PFSK-1 (cell line): Measurements from ENCODE around the gene PREX1.

ENCODE experiments used
- FOXP2 ChIP-seq: optimal IDR thresholded peaks from 2 replicates; pipeline ENCODE3; 2011; ENCODE audit warnings: borderline replicate concordance, control low read depth, inconsistent platforms; ENCODE audit not compliant: insufficient read depth; ENCODE audit errors: extremely low read length, extremely low read depth
- POLR2AphosphoS5 ChIP-seq: IDR thresholded peaks from 2 replicates; pipeline ENCODE4 v1.6.1; 2012; ENCODE audit warnings: low read depth, mild to moderate bottlenecking, control low read depth, low read length, moderate library complexity
- REST ChIP-seq, 2 experiments: IDR thresholded peaks; 2 replicates each; pipeline versions ENCODE4 v1.6.1 to v1.8.0; 2011 to 2012; ENCODE audit warnings: low read depth in 2 of 2, low read length in 2 of 2, control low read depth in 1 of 2, inconsistent platforms in 1 of 2, mild to moderate bottlenecking in 1 of 2, moderate library complexity in 1 of 2; ENCODE audit not compliant: insufficient read depth in 1 of 2
- SIN3A ChIP-seq: IDR thresholded peaks from 2 replicates; pipeline ENCODE4 v1.6.1; 2012; ENCODE audit warnings: mild to moderate bottlenecking, low read length, moderate library complexity, borderline replicate concordance; ENCODE audit not compliant: insufficient read depth
- TAF1 ChIP-seq: IDR thresholded peaks from 2 replicates; pipeline ENCODE4 v1.6.1; 2012; ENCODE audit warnings: low read length, control low read depth, borderline replicate concordance; ENCODE audit not compliant: insufficient read depth

Gene PREX1

GRCh38 chr20:48742912-48743680, 84.7 kb downstream of the PREX1 start:
- TF ChIP-seq FOXP2 (no peak), POLR2AphosphoS5 (no peak), TAF1 (no peak), SIN3A (no peak), REST (IDR thresholded peaks at IDR 0.05; ENCODE audit: insufficient read depth in 1 of 2, low read depth in 2 of 2, low read length in 2 of 2) (no peak)

GRCh38 chr20:48742233-48742632, 85.6 kb downstream of the PREX1 start:
- no peak for TF ChIP-seq POLR2AphosphoS5

- TF ChIP-seq REST (IDR thresholded peaks at IDR 0.05; ENCODE audit: insufficient read depth in 1 of 2, low read depth in 2 of 2, low read length in 2 of 2): no peak
- TF ChIP-seq TAF1: no peak
- TF ChIP-seq SIN3A: no peak
- no peak for TF ChIP-seq POLR2AphosphoS5
- no peak for TF ChIP-seq FOXP2
These were observed 86.1 kb downstream of the PREX1 start for GRCh38 chr20:48741669-48742068.

- TF ChIP-seq SIN3A: no peak
- TF ChIP-seq POLR2AphosphoS5: no peak
- no peak for TF ChIP-seq FOXP2
These were observed 87.1 kb downstream of the PREX1 start for GRCh38 chr20:48740712-48741111.

- TF ChIP-seq REST (IDR thresholded peaks at IDR 0.05; ENCODE audit: insufficient read depth in 1 of 2, low read depth in 2 of 2, low read length in 2 of 2) (no peak), FOXP2 (no peak), TAF1 (no peak), POLR2AphosphoS5 (no peak), SIN3A (no peak)
These were observed 87.5 kb downstream of the PREX1 start for GRCh38 chr20:48740292-48740649.

- TF ChIP-seq FOXP2 (no peak), SIN3A (no peak), REST (IDR thresholded peaks at IDR 0.05; ENCODE audit: insufficient read depth in 1 of 2, low read depth in 2 of 2, low read length in 2 of 2) (no peak), TAF1 (no peak), POLR2AphosphoS5 (no peak)
These were observed 88.2 kb downstream of the PREX1 start for GRCh38 chr20:48739395-48740291.
